ENCODE data around the gene GPRASP1.
"Not testable (repeated sequence)": the region's sequence is repeated elsewhere in the genome, so short reads cannot be mapped to it uniquely, and the experiment has no call there.

The GPRASP1 gene

GRCh38 chrX:102651242-102652011 is at the start of gene GPRASP1:
Gene GPRASP1, plus strand, starts transcription at chrX:102651483. Its CDS starts 2,431 bp downstream, at chrX:102653914.
- DNase-seq = peak; percentile 43

DNA sequence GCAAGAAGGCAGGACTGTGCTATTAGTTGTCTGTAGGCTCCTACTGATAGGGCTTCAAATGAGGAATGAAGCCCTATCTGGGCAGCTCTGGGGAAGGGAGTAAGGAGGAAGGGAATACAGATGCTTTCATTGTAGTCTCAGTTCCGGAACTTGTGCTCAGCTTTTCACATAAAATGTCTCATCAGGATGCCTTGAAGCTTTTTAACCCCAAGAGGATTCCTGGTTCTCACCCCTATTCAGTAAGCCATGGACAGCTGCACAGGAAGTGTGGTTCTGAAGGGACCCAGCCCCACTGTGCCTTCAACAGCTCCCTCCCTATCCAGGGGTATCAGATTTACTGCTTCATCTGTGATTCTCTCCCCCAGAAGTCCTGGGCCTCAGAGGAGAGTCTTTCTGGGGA is 47.0 kb upstream of the GPRASP1 start:
- peak; percentile 15 for DNase-seq

- DNase-seq = no peak
These were observed 45.2 kb upstream of the GPRASP1 start for GRCh38 chrX:102606115-102606514.

GRCh38 chrX:102610905-102611304 is 40.4 kb upstream of the GPRASP1 start:
- no peak for DNase-seq

- no peak for DNase-seq
These were observed 27.2 kb upstream of the GPRASP1 start for GRCh38 chrX:102624105-102624504.

DNA sequence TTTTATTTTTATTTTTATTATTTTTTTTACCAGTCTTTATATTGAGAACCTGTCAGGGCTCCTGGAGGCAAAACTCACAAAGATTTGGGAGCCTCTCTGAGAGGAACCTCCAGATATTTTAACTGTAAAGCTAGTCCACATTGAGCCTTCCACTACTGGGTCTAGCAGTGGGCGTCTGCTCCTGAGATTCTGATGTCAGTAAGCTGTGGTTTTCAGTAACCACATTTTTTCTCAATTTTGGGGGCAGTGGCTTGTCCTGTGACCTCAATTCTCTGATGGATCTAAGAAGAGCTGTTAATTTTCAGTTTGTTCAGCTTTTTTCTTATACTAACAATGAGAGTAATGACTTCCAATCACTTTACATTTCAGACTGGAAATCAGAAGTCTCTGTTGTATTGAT is 23.6 kb upstream of the GPRASP1 start:
- no peak for DNase-seq

DNA sequence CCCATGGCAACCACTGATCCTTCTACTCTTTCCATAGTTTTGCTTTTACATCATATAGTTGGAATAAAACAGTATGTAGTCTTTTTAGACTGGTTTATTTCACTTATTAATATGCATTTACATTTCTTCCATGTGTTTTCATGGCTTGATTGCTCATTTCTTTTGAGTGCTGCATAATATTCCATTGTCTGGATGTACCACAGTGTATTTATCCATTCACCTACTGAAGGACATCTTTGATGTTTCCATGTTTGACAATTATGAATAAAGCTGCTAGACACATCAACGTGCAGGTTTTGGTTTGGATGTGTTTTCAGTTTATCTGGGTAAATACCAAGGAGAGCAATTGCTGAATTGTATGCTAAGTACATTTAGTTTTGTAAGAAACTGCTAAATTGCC is 13.7 kb upstream of the GPRASP1 start:
- DNase-seq = no peak

- DNase-seq = no peak
These were observed 411 bp upstream of the GPRASP1 start for GRCh38 chrX:102650903-102651241.

DNA sequence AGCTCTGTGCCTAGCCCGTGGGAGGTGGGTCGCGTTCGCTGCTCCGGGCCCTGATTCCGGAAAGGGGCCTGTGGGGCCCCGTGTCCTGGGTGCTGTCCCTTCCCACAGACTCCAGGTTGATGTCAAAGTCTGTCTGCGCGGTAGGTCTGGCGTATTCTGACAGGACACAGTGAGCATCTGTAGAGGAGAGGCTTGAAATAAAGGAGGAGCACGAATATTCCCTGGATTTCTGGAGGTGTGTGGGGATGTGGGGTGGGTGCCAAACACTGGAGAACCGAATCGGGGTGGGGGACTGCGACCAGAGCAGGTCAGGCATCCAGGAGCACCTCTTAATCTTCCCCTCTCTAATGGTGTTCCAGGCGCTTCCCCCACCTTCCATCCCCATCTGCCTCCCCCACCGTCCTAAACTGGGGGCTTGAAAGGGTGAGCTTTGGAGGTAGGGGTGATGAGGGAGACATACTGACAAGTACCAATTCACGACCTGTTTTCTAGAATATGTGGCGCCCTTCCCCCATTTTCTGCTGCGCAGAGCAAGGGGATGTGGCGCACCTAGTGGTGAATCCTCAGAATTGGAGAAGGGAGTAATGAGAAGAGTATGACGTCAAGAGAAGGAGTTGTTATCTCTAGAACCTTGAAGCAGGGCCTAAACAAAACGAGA is 877 bp downstream of the GPRASP1 start:
- no peak for DNase-seq

DNA sequence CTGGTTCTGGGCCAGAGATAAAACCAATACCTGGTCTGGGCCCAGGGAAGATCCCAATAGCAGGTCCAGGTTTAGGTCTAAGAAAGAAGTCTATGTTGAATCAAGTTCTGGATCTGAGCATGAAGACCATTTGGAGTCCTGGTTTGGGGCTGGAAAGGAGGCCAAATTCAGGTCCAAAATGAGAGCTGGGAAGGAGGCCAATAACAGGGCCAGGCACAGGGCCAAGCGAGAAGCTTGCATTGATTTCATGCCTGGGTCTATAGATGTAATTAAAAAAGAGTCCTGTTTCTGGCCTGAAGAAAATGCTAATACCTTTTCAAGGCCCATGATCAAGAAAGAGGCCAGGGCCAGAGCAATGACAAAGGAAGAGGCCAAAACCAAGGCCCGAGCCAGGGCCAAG is 3.4 kb downstream of the GPRASP1 start:
- no peak for DNase-seq

DNA sequence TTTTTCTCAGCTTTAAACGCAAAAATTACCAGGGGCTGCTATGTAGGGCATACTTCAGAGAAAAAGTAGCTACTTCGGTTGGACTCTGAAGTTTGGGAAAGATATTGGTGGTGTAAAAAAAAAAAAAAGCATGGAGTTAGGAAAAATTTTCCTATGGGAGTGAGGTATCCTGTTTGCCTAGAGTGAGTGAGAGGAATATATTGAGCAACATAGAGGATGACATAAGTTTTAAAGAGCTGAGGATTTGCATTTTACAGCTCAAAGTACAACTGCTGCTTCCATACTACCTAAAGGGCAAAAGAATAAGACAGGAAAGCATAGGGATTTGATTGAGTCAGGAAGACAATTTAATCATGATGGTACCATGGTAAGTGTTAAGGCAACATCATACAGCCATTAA is 7.3 kb downstream of the GPRASP1 start:
- no peak for DNase-seq

DNA sequence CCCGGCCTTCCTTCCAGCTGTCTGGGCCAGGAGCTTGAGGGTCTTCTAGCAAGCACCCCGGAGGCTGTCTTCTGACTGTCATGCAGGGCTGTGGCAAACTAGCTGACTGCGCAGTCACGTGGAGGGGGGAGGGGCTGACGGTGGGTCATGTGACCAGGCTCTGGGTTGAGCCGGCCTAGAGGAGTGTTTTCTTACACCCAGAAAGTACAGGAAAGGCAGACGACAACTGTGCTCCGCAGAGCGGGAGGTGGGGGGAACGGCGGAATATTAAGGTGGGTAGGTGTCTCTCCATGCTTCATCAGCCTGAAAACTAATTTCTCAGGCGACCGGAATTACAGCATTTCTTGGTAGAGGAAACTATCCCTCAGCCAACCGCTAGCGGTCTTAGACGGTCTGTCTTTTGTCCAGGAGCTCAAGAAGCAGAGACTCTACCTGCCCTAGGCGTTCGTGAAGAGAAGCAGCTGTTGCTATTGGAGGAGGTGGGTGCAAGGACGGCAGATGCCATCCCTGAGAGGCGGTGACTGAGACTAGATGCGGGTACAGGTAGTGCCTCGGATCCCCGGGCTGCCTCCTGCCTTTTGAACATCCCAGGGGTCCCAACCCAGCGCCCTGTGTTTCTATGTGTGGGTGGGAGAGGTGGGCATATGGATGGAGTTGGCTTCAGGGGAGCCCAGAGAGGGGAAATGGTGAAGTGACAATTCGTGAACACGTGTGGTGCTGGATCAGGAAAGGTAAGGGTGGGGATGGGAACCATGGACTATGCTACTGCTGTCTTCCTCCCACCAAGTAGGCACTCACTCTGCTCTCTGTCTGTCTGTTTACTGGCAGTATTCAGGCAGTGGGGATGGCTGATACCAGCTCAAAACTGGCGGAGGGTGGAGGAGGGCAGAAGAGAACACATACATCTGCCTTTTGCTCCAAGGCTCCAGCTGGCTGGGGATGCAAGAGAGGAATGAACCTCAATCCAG is 8.8 kb downstream of the GPRASP1 start:
- peak; percentile 76 for DNase-seq

GRCh38 chrX:102663820-102664219 is 12.5 kb downstream of the GPRASP1 start:
- DNase-seq = not testable (repeated sequence)

DNA sequence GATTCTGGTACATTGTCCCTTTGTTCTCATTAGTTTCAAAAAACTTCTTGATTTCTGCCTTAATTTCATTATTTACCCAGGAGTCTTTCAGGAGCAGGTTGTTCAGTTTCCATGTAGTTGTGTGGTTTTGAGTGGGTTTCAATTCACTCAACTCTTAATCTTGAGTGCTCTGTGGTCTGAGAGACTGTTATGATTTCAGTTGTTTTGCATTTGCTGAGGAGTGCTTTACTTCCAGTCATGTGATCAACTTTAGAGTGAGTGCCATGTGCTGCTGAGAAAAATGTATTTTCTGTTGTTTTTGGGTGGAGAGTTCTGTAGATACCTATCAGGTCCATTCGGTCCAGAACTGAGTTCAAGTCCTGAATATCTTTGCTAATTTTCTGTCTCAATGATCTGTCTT is 15.8 kb downstream of the GPRASP1 start:
- DNase-seq = not testable (repeated sequence)

DNA sequence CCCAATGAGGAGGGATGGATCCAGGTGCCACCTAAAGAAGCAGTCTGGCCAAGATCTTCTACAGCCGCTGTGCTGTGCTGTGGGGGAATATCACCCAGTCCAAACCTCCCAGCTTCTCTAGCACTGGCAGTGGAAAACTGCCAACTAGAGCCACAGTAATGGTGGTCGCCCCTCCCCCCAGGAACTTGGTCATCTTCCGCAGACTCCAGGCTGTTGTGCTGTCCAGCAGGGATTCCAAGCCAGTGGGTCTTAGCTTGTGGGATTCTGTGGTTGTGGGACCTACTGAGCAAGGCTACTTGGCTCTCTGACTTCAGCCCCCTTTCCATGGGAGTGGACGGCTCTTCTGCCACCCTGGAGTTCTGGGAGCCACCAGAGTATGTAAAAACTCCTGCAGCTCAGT is 18.2 kb downstream of the GPRASP1 start:
- DNase-seq = no peak

- no peak for DNase-seq
These were observed 21.6 kb downstream of the GPRASP1 start for GRCh38 chrX:102672856-102673255.

GRCh38 chrX:102677479-102677878 is 26.2 kb downstream of the GPRASP1 start:
- DNase-seq = not testable (repeated sequence)

GRCh38 chrX:102684772-102685520 is 33.7 kb downstream of the GPRASP1 start:
- DNase-seq = no peak

- DNase-seq = no peak
These were observed 43.5 kb downstream of the GPRASP1 start for GRCh38 chrX:102694749-102695148.

DNA sequence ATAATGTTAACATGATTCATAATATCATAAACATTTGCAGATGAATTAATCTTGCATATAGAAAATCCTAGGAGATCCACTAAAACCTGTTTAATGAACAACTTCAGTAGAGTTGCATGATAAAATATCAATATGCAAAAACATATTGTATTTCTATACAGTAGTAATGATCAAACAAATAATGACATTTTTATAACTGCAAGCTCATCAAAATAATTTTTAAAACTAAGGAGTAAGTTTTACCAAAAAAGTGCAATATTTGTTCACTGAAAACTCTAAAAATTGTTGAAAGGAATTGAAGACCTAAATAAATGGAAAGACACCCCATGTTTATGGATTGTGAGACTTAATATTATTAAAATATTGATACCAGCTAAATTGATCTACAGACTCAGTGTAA is 45.0 kb downstream of the GPRASP1 start:
- DNase-seq = no peak

GRCh38 chrX:102697494-102697893 is 46.2 kb downstream of the GPRASP1 start:
- no peak for DNase-seq

Measured in NCI-H69 (cell line).